ENCODE data around the gene METTL26. TPM values are rescaled to one million over a fixed set of nuclear protein-coding genes. Genes with fewer than 3 reads are reported as not detected.

Gene METTL26
- total and polyA plus RNA-seq, 4 donors = 26.3 to 69.1 (median 41.4) TPM

DNA sequence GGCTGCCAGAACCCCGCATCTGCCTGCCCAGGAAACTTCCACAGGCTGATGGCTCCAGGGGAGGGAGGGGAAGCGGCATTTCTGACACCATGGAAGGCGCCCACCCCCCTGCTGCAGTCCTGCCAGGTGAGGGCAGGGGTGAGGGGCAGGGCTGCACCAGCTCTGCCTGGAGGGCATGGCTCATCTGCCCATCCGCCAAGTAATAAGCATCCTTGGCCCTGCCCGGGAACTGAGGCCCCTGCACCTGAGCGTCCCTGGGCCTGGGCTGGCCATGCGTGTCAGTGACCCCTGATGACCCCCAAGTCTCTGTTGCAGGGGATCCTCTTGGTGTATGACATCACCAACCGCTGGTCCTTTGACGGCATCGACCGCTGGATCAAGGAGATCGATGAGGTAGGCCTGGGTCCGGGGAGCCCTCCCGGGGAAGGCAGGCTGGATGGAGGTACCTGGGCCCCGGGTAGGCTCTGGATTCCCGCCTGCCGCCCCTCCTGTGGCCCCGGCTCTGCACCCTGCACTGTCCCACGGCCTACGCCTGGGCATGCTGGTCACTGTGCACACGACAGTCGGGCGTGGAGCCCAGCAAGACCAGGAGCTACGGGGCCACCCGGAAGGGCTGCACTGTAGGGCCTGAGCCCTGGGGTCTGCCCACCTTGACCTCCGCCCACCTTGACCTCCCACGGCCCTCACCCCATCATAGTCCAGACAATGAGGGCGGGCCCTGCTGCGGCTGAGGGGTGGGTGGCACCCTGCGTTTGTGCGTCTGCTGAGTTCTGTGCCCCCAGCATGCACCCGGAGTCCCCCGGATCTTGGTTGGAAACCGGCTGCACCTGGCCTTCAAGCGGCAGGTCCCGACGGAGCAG is 10.8 kb downstream of the METTL26 start:
- TF ChIP-seq RAD21 (IDR thresholded peaks at IDR 0.05) (no peak), FOXA2 (IDR thresholded peaks at IDR 0.05) (no peak), GABPA (IDR thresholded peaks at IDR 0.05 in 1 of 2, conservative IDR thresholded peaks at IDR 0.05 in 1 of 2) (no peak), TAF1 (conservative IDR thresholded peaks at IDR 0.05) (no peak), HNF4A (conservative IDR thresholded peaks at IDR 0.05) (no peak), HNF4G (IDR thresholded peaks at IDR 0.05) (no peak), RXRA (IDR thresholded peaks at IDR 0.05) (no peak), FOXA1 (IDR thresholded peaks at IDR 0.05) (no peak), EGR1 (IDR thresholded peaks at IDR 0.05; ENCODE audit: low read depth in 2 of 2) (no peak), JUND (IDR thresholded peaks at IDR 0.05) (no peak), SP1 (IDR thresholded peaks at IDR 0.05) (no peak), YY1 (IDR thresholded peaks at IDR 0.05) (no peak)
- TF ChIP-seq, protein P1, sequence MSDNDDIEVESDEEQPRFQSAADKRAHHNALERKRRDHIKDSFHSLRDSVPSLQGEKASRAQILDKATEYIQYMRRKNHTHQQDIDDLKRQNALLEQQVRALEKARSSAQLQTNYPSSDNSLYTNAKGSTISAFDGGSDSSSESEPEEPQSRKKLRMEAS (IDR thresholded peaks at IDR 0.05) = no peak
- TF ChIP-seq, protein P2, sequence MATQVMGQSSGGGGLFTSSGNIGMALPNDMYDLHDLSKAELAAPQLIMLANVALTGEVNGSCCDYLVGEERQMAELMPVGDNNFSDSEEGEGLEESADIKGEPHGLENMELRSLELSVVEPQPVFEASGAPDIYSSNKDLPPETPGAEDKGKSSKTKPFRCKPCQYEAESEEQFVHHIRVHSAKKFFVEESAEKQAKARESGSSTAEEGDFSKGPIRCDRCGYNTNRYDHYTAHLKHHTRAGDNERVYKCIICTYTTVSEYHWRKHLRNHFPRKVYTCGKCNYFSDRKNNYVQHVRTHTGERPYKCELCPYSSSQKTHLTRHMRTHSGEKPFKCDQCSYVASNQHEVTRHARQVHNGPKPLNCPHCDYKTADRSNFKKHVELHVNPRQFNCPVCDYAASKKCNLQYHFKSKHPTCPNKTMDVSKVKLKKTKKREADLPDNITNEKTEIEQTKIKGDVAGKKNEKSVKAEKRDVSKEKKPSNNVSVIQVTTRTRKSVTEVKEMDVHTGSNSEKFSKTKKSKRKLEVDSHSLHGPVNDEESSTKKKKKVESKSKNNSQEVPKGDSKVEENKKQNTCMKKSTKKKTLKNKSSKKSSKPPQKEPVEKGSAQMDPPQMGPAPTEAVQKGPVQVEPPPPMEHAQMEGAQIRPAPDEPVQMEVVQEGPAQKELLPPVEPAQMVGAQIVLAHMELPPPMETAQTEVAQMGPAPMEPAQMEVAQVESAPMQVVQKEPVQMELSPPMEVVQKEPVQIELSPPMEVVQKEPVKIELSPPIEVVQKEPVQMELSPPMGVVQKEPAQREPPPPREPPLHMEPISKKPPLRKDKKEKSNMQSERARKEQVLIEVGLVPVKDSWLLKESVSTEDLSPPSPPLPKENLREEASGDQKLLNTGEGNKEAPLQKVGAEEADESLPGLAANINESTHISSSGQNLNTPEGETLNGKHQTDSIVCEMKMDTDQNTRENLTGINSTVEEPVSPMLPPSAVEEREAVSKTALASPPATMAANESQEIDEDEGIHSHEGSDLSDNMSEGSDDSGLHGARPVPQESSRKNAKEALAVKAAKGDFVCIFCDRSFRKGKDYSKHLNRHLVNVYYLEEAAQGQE (IDR thresholded peaks at IDR 0.05) = no peak
- TF ChIP-seq, protein P3, sequence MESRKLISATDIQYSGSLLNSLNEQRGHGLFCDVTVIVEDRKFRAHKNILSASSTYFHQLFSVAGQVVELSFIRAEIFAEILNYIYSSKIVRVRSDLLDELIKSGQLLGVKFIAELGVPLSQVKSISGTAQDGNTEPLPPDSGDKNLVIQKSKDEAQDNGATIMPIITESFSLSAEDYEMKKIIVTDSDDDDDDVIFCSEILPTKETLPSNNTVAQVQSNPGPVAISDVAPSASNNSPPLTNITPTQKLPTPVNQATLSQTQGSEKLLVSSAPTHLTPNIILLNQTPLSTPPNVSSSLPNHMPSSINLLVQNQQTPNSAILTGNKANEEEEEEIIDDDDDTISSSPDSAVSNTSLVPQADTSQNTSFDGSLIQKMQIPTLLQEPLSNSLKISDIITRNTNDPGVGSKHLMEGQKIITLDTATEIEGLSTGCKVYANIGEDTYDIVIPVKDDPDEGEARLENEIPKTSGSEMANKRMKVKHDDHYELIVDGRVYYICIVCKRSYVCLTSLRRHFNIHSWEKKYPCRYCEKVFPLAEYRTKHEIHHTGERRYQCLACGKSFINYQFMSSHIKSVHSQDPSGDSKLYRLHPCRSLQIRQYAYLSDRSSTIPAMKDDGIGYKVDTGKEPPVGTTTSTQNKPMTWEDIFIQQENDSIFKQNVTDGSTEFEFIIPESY (IDR thresholded peaks at IDR 0.05) = no peak
- TF ChIP-seq, protein P4, sequence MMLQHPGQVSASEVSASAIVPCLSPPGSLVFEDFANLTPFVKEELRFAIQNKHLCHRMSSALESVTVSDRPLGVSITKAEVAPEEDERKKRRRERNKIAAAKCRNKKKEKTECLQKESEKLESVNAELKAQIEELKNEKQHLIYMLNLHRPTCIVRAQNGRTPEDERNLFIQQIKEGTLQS (IDR thresholded peaks at IDR 0.05) = no peak
- no peak overlapping the region for H3K27ac ChIP-seq (ENCODE audit: low read depth in 1 of 2, low read length in 2 of 2)
- 96% methylated on average over 37 of the region's 37 CpGs for WGBS
- peaks cover 19 to 38% (median 33%) of the 10 kb centered on the region in 4 donors for H3K4me1 ChIP-seq (ENCODE audit: control insufficient read depth in 4 of 4, insufficient read depth in 4 of 4, low read length in 3 of 4)
- H3K9ac ChIP-seq (ENCODE audit: low read depth in 1 of 2, low read length in 2 of 2) = no peak overlapping the region
- DNase-seq (ENCODE audit: low spot score) = no peak
- peaks cover 0 to 12% (median 4%) of the 10 kb centered on the region in 4 donors for H3K36me3 ChIP-seq (ENCODE audit: control insufficient read depth in 4 of 4, insufficient read depth in 3 of 4, low read depth in 1 of 4, low read length in 3 of 4)
- no peak overlapping the region for H3K4me3 ChIP-seq (ENCODE audit: low read depth in 1 of 3, low read length in 3 of 3)
- H3K9me3 ChIP-seq (ENCODE audit: control insufficient read depth in 4 of 4, low read length in 3 of 4) = no peaks in the 10 kb centered on the region
- H3K27me3 ChIP-seq (ENCODE audit: control insufficient read depth in 4 of 4, insufficient read depth in 4 of 4, low read length in 3 of 4) = no peaks in the 10 kb centered on the region

DNA sequence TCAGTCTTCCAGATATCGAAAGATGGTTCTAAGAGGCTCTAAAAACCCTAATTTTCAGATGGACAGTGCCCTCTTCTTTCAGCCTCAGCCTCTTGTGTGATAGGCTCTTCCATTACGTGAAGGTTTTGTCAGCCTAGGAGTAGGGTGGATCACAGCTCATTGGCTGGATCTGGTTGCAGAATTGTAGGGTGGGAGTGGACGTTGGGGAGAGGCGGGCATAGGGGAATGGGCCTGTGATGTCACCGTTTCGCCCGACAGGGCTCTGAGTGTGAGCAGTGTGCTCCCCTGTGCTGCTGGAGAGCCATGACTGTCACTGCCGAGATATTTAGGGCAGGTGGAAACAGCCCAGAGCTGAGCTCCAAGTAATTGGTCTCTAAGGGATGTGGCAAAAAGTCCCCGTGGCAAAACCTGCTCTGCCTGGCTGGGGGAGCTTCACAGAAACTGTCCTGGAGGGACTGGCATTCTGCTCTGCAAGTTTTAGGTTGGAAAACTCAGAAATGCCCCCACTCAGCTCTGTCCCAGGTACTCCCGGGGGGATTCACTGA is 11.5 kb downstream of the METTL26 start:
- Histone ChIP-seq H3K9ac (ENCODE audit: low read depth in 1 of 2, low read length in 2 of 2) (no peak overlapping the region), H3K27ac (ENCODE audit: low read depth in 1 of 2, low read length in 2 of 2) (no peak overlapping the region), H3K36me3 (ENCODE audit: control insufficient read depth in 4 of 4, insufficient read depth in 3 of 4, low read depth in 1 of 4, low read length in 3 of 4) (peaks cover 0 to 12% (median 5%) of the 10 kb centered on the region in 4 donors), H3K9me3 (ENCODE audit: control insufficient read depth in 4 of 4, low read length in 3 of 4) (no peaks in the 10 kb centered on the region), H3K4me3 (ENCODE audit: low read depth in 1 of 3, low read length in 3 of 3) (no peak overlapping the region), H3K27me3 (ENCODE audit: control insufficient read depth in 4 of 4, insufficient read depth in 4 of 4, low read length in 3 of 4) (no peaks in the 10 kb centered on the region), H3K4me1 (ENCODE audit: control insufficient read depth in 4 of 4, insufficient read depth in 4 of 4, low read length in 3 of 4) (peaks cover 11 to 31% (median 26%) of the 10 kb centered on the region in 4 donors)
- DNase-seq (ENCODE audit: low spot score) = no peak
- 90% methylated on average over 10 of the region's 10 CpGs for WGBS
- TF ChIP-seq FOXA1 (IDR thresholded peaks at IDR 0.05) = no peak
- no peak for TF ChIP-seq FOXA2 (IDR thresholded peaks at IDR 0.05)
- TF ChIP-seq HNF4A (conservative IDR thresholded peaks at IDR 0.05) = no peak
- TF ChIP-seq, protein P2 (IDR thresholded peaks at IDR 0.05) = no peak
- TF ChIP-seq GABPA (IDR thresholded peaks at IDR 0.05 in 1 of 2, conservative IDR thresholded peaks at IDR 0.05 in 1 of 2) = no peak
- TF ChIP-seq, protein P1 (IDR thresholded peaks at IDR 0.05) = no peak
- no peak for TF ChIP-seq TAF1 (conservative IDR thresholded peaks at IDR 0.05)
- TF ChIP-seq NR2F2 (IDR thresholded peaks at IDR 0.05) = no peak
- TF ChIP-seq, protein P5, sequence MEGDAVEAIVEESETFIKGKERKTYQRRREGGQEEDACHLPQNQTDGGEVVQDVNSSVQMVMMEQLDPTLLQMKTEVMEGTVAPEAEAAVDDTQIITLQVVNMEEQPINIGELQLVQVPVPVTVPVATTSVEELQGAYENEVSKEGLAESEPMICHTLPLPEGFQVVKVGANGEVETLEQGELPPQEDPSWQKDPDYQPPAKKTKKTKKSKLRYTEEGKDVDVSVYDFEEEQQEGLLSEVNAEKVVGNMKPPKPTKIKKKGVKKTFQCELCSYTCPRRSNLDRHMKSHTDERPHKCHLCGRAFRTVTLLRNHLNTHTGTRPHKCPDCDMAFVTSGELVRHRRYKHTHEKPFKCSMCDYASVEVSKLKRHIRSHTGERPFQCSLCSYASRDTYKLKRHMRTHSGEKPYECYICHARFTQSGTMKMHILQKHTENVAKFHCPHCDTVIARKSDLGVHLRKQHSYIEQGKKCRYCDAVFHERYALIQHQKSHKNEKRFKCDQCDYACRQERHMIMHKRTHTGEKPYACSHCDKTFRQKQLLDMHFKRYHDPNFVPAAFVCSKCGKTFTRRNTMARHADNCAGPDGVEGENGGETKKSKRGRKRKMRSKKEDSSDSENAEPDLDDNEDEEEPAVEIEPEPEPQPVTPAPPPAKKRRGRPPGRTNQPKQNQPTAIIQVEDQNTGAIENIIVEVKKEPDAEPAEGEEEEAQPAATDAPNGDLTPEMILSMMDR (IDR thresholded peaks at IDR 0.05; ENCODE audit: low read depth, low read length, missing input control) = no peak
- TF ChIP-seq HNF4G (IDR thresholded peaks at IDR 0.05) = no peak
- TF ChIP-seq JUND (IDR thresholded peaks at IDR 0.05) = no peak
